H1 (cell line): ENCODE data around the gene SPC25. TPM values are rescaled to one million over a fixed set of nuclear protein-coding genes. Genes with fewer than 3 reads are reported as not detected.

Experiments
- CTCF ChIA-PET: fragments of 300-600 bp; sonication (Branson Sonifier 250); formaldehyde crosslinking; loops from one replicate; lab custom pipeline; 2021; ENCODE audit not compliant: partially characterized antibody; lab: Charles Lee
- POLR2A ChIA-PET: fragments of 300-600 bp; sonication (Branson Sonifier 250); formaldehyde crosslinking; loops from one replicate; lab custom pipeline; 2021; ENCODE audit warnings: inconsistent platforms; ENCODE audit not compliant: partially characterized antibody; lab: Charles Lee
- DNase-seq, 2 experiments: peaks; one replicate each; pipeline versions ENCODE4 v3.0.0 to v3.0.0-alpha.2; 2010 to 2022; ENCODE audit warnings: low spot score in 2 of 2, low read depth in 1 of 2, mixed read lengths in 1 of 2
- FAIRE-seq: peaks from 2 replicates; lab custom pipeline; 2011; peaks lifted over from hg19 to GRCh38; lab: Jason Lieb, UNC
- H2AFZ ChIP-seq: 2 replicates; pipeline ENCODE4 v1.8.1; 2012; ENCODE audit warnings: low read length, inconsistent platforms
- H2AK5ac ChIP-seq: 2 replicates; pipeline ENCODE4 v1.6.1; 2013; ENCODE audit warnings: low read depth, low read length
- H2BK120ac ChIP-seq: replicated peaks from 2 replicates; pipeline ENCODE3; 2013; ENCODE audit warnings: low read depth, low read length, inconsistent platforms
- H2BK12ac ChIP-seq: 2 replicates; pipeline ENCODE4 v1.6.1; 2013; ENCODE audit warnings: low read depth, low read length
- H2BK15ac ChIP-seq: 2 replicates; pipeline ENCODE4 v1.6.1; 2013; ENCODE audit warnings: low read length
- H2BK20ac ChIP-seq: 2 replicates; pipeline ENCODE4 v1.6.1; 2013; ENCODE audit warnings: low read length
- H2BK5ac ChIP-seq: 2 replicates; pipeline ENCODE4 v1.6.1; 2013; ENCODE audit warnings: low read depth, low read length
- H3K14ac ChIP-seq: 2 replicates; pipeline ENCODE4 v1.6.1; 2013; ENCODE audit warnings: inconsistent platforms; ENCODE audit not compliant: insufficient read length
- H3K18ac ChIP-seq: 2 replicates; pipeline ENCODE4 v1.6.1; 2013; ENCODE audit warnings: low read length; ENCODE audit errors: extremely low read depth
- H3K23ac ChIP-seq: 2 replicates; pipeline ENCODE4 v1.6.1; 2013; ENCODE audit warnings: inconsistent platforms; ENCODE audit not compliant: insufficient read length
- H3K23me2 ChIP-seq: 2 replicates; pipeline ENCODE4 v1.6.1; 2013; ENCODE audit warnings: low read depth, low read length
- H3K27ac ChIP-seq: 2 replicates; pipeline ENCODE4 v1.6.1; 2011; ENCODE audit warnings: low read depth, low read length, inconsistent platforms
- H3K27me3 ChIP-seq, 4 experiments: replicated peaks in 1 of 4; 1 replicate in 1 of 4; 2 replicates in 3 of 4; pipeline versions ENCODE4 v1.6.1 to v1.8.1; 2011 to 2013; ENCODE audit warnings: low read length in 3 of 4, mild to moderate bottlenecking in 3 of 4, inconsistent platforms in 2 of 4, mixed read lengths in 2 of 4, moderate library complexity in 1 of 4; ENCODE audit not compliant: control insufficient read depth in 3 of 4, insufficient read depth in 3 of 4; ENCODE audit errors: extremely low read depth in 1 of 4
- H3K36me3 ChIP-seq, 4 experiments: 2 replicates each; pipeline versions ENCODE4 v1.6.1 to v1.8.1; 2011 to 2013; ENCODE audit warnings: mild to moderate bottlenecking in 4 of 4, low read length in 3 of 4, moderate library complexity in 2 of 4, control low read depth in 1 of 4, inconsistent platforms in 1 of 4; ENCODE audit not compliant: insufficient read depth in 4 of 4, control insufficient read depth in 2 of 4
- H3K4ac ChIP-seq: replicated peaks from 2 replicates; pipeline ENCODE3; 2013; ENCODE audit warnings: low read length, low read depth, mixed read lengths, inconsistent platforms; ENCODE audit not compliant: insufficient read length
- H3K4me1 ChIP-seq, 4 experiments: replicated peaks in 1 of 4; 1 replicate in 1 of 4; 2 replicates in 3 of 4; pipeline versions ENCODE4 v1.6.1 to v1.8.1; 2011 to 2013; ENCODE audit warnings: low read length in 3 of 4, inconsistent platforms in 2 of 4, mixed read lengths in 1 of 4; ENCODE audit not compliant: insufficient read depth in 4 of 4, control insufficient read depth in 3 of 4
- H3K4me2 ChIP-seq, 2 experiments: 2 replicates each; pipeline versions ENCODE4 v1.6.1 to v1.8.1; 2011 to 2013; ENCODE audit warnings: low read depth in 2 of 2, low read length in 2 of 2, control low read depth in 1 of 2, inconsistent platforms in 1 of 2, mild to moderate bottlenecking in 1 of 2; ENCODE audit not compliant: insufficient read depth in 1 of 2
- H3K4me3 ChIP-seq, 4 experiments: fragments of 200-600, 300-600 bp in 1 of 4; sonication (generic), shearing (Covaris generic), sonication (Bioruptor Twin) in 1 of 4; 2 replicates each; pipeline versions ENCODE4 v1.5.1 to v1.8.1; 2011 to 2016; ENCODE audit warnings: low read length in 4 of 4, low read depth in 3 of 4, control low read depth in 2 of 4, inconsistent platforms in 2 of 4, mild to moderate bottlenecking in 2 of 4, mixed read lengths in 1 of 4, moderate library complexity in 1 of 4; ENCODE audit not compliant: insufficient read depth in 2 of 4; ENCODE audit errors: extremely low read depth in 1 of 4
- H3K56ac ChIP-seq: replicated peaks from 2 replicates; pipeline ENCODE3; 2013; ENCODE audit warnings: low read depth, mild to moderate bottlenecking, mixed read lengths, low read length, inconsistent platforms; ENCODE audit not compliant: insufficient read length
- H3K79me1 ChIP-seq: 2 replicates; pipeline ENCODE4 v1.6.1; 2013; ENCODE audit warnings: low read depth, low read length, control low read depth
- H3K79me2 ChIP-seq, 2 experiments: 2 replicates each; pipeline versions ENCODE4 v1.6.1 to v1.8.1; 2012 to 2013; ENCODE audit warnings: low read length in 2 of 2, mild to moderate bottlenecking in 2 of 2, inconsistent platforms in 1 of 2; ENCODE audit not compliant: insufficient read depth in 2 of 2, control insufficient read depth in 1 of 2
- H3K9ac ChIP-seq, 4 experiments: replicated peaks in 1 of 4; 1 replicate in 1 of 4; 2 replicates in 3 of 4; pipeline versions ENCODE4 v1.6.1 to v1.8.1; 2011 to 2013; ENCODE audit warnings: low read depth in 3 of 4, low read length in 3 of 4, control low read depth in 2 of 4, mild to moderate bottlenecking in 2 of 4, moderate library complexity in 2 of 4, inconsistent platforms in 1 of 4; ENCODE audit errors: extremely low read depth in 1 of 4
- H3K9me3 ChIP-seq, 2 experiments: 2 replicates each; pipeline versions ENCODE4 v1.6.1 to v1.8.1; 2012 to 2013; ENCODE audit warnings: mild to moderate bottlenecking in 2 of 2, moderate library complexity in 2 of 2, control low read depth in 1 of 2, inconsistent platforms in 1 of 2, low read depth in 1 of 2, low read length in 1 of 2, mixed read lengths in 1 of 2; ENCODE audit not compliant: insufficient read depth in 2 of 2
- H4K20me1 ChIP-seq, 2 experiments: replicated peaks in 1 of 2; 2 replicates each; pipeline versions ENCODE3 to v1.8.1; 2011 to 2013; ENCODE audit warnings: inconsistent platforms in 2 of 2, low read length in 2 of 2, mild to moderate bottlenecking in 1 of 2; ENCODE audit not compliant: insufficient read depth in 2 of 2, control insufficient read depth in 1 of 2
- H4K5ac ChIP-seq: 2 replicates; pipeline ENCODE4 v1.6.1; 2013; ENCODE audit warnings: low read length, low read depth, mixed read lengths, inconsistent platforms; ENCODE audit not compliant: insufficient read length
- H4K8ac ChIP-seq: 2 replicates; pipeline ENCODE4 v1.8.0; 2013; ENCODE audit warnings: mild to moderate bottlenecking, moderate library complexity, low read length, inconsistent platforms; ENCODE audit not compliant: insufficient read depth; ENCODE audit errors: extremely low read depth
- H4K91ac ChIP-seq: replicated peaks from 2 replicates; pipeline ENCODE3; 2013; ENCODE audit warnings: low read length, mixed read lengths, inconsistent platforms; ENCODE audit not compliant: insufficient read length
- CHD1 ChIP-seq: IDR thresholded peaks from 2 replicates; pipeline ENCODE4 v1.6.1; 2012; ENCODE audit warnings: low read depth, low read length, improper control_type of control experiment
- ZNF274 ChIP-seq: IDR thresholded peaks from 2 replicates; pipeline ENCODE4 v1.7.0; 2012; ENCODE audit warnings: low read length, borderline replicate concordance; ENCODE audit errors: extremely low read depth
- WGBS, 2 experiments: shearing (Covaris generic) in 1 of 2; methylation state at CpG; one replicate each; pipeline versions ENCODE4 v1.1.6 to v1.1.7; 2013 to 2015; ENCODE audit warnings: low lambda C conversion rate in 2 of 2, mixed read lengths in 2 of 2, inconsistent platforms in 1 of 2, low coverage in 1 of 2, missing lambda C conversion rate in 1 of 2; ENCODE audit not compliant: insufficient replicate concordance in 2 of 2, insufficient coverage in 1 of 2, insufficient read length in 1 of 2; ENCODE audit errors: extremely low coverage in 1 of 2, missing lambda C conversion rate in 1 of 2; 5-methylcytosine and 5-hydroxymethylcytosine counted together
- polyA plus RNA-seq, 7 experiments: library from polyadenylated mRNA; depleted of rRNA in 3 of 7; stranded (reverse) in 5 of 7; unstranded in 2 of 7; fragments of >200 nt in 5 of 7; fragments of 200-250 nt in 2 of 7; gene quantifications; 1 replicate in 5 of 7; 2 replicates in 1 of 7; 4 replicates in 1 of 7; pipeline versions ENCODE4 v1.2.1 to v1.2.3, GENCODE V29; 2011 to 2013; ENCODE audit warnings: missing spikeins in 2 of 7, mixed read lengths in 2 of 7
- total RNA-seq: library from RNA; stranded (reverse); fragmentation: NEBNext Ultra II Directional; extraction: Animal tissue kit (Norgen Biotek cat#: 25700); gene quantifications from 2 replicates; pipeline ENCODE4 v1.2.1, GENCODE V29; 2021

SPC25 gene
- total and polyA plus RNA-seq, 2 of the 8 experiments (the other 6 are each of a cell fraction or from before 2014, with no cell fraction given), result 21.0 to 34.7 TPM

DNA sequence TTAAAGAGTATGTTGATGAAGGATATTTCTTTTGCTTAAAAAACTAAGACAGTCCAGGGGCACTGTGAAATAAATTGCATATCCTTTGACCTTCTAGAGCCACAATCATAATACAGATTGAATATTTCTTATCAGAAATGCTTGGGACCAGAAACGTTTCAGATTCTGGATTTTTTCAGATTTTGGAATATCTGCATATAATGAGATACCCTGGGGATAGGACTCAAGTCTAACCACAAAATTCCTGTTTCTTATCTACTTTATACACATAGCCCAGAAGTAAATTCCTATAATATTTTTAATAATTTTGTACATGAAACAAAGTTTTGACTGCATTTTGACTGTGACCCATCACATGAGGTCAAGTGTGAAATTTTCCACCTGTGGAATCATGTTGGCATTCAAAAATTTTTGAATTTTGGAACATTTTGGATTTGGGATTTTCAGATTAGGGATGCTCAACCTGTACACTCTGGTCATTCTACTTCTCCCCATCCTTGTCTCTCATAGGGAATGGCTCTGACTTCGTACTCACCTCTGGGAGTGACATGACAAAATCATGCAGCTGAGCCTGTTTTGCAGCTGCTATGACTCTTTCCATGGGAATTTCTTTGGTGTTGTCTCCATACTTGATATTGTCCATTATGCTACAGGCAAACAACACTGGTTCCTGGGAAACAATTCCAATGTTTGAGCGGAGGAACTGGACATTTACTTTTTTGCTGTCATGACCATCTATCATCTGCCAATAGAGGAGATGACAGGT, 36.6 kb upstream of the SPC25 start:
- no peak overlapping the region for H4K8ac ChIP-seq
- no peak overlapping the region for H3K4me3 ChIP-seq
- H3K27ac ChIP-seq, result no peak overlapping the region
- H3K4me2 ChIP-seq, result no peak overlapping the region
- no peak overlapping the region for H4K91ac ChIP-seq
- no peaks in the 10 kb centered on the region for H3K9me3 ChIP-seq
- no peak overlapping the region for H2BK120ac ChIP-seq
- H3K4ac ChIP-seq, result no peak overlapping the region
- no peak for DNase-seq
- no peak overlapping the region for H2BK5ac ChIP-seq
- no peak overlapping the region for H2BK20ac ChIP-seq
- H2BK12ac ChIP-seq, result no peak overlapping the region
- no peak overlapping the region for H3K56ac ChIP-seq
- no peak for FAIRE-seq
- H3K18ac ChIP-seq, result no peak overlapping the region
- WGBS, 2 experiments, result 94% methylated on average over 3 of the region's 3 CpGs; no CpG with 5 or more reads in 1 of the 2 experiments
- H2BK15ac ChIP-seq, result no peak overlapping the region
- no peak overlapping the region for H4K5ac ChIP-seq
- no peak overlapping the region for H3K23ac ChIP-seq
- no peaks in the 10 kb centered on the region for H3K79me1 ChIP-seq
- ChIA-PET CTCF (interaction anchor here (0.5 to 1.0 kb wide), 2 partner anchors 34 to 152 kb away, joined by 3 read pairs; no protein-coding TSS in a partner anchor), POLR2A (no interaction called here)
- H3K23me2 ChIP-seq, result no peaks in the 10 kb centered on the region
- H3K27me3 ChIP-seq, result no peaks in the 10 kb centered on the region
- H2AFZ ChIP-seq, result no peak overlapping the region
- no peak overlapping the region for H2AK5ac ChIP-seq
- H4K20me1 ChIP-seq, result no peaks in the 10 kb centered on the region
- H3K14ac ChIP-seq, result no peak overlapping the region
- TF ChIP-seq ZNF274 (no peak), CHD1 (no peak)
- no peaks in the 10 kb centered on the region for H3K4me1 ChIP-seq
- H3K9ac ChIP-seq, result no peak overlapping the region
- no peaks in the 10 kb centered on the region for H3K79me2 ChIP-seq
- no peaks in the 10 kb centered on the region for H3K36me3 ChIP-seq
